ENCODE measurements around the gene ZNF83.

The ZNF83 gene

GRCh38 chr19:52566588-52566987, 71.6 kb downstream of the ZNF83 start:
- ATAC-seq: no peak

DNA sequence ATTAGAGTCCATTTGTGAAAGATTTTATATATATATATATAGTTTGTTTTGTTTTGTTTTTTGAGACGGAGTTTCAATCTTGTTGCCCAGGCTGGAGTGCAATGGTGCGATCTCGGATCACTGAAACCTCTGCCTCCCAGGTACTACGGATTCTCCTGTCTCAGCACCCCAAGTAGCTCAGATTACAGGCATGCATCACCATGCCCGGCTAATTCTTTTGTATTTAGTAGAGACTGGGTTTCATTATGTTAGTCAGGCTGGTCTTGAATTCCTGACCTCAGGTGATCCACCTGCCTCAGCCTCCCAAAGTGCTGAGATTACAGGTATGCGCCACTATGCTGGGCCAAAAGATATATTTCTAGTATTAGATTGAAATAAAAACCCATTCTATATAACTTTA, 72.0 kb downstream of the ZNF83 start:
- no peak for ATAC-seq

Measured in activated CD4-positive, CD25-positive, alpha-beta regulatory T cell treated with anti-CD3 and anti-CD28 coated beads, Interleukin-2, amount 50 U/mL, for 24 hours (primary cell).